Motor neuron (in vitro differentiated cells): ENCODE data around the gene FSTL3. TPM values are rescaled to one million over a fixed set of nuclear protein-coding genes. Genes with fewer than 3 reads are reported as not detected.

Experiments
- ATAC-seq, 8 experiments: fragments of 200-7000 bp; cut with Tn5 transposase; replicated peaks in 6 of 8; 2 replicates each; pipeline ENCODE4 v1.8.0; 2021; ENCODE audit warnings: mild to moderate bottlenecking in 8 of 8, moderate library complexity in 8 of 8
- H3K27ac ChIP-seq, 2 donors: fragments of 250-450 bp; sonication (Bioruptor Pico); 2 replicates each; pipeline ENCODE4 v1.9.0; 2021; ENCODE audit warnings: antibody characterized with exemption in 2 of 2, mild to moderate bottlenecking in 2 of 2, moderate library complexity in 1 of 2
- H3K4me1 ChIP-seq, 2 donors: fragments of 250-450 bp; sonication (Bioruptor Pico); replicated peaks in 1 of 2; 2 replicates each; pipeline ENCODE4 v1.6.1; 2021; ENCODE audit warnings: antibody characterized with exemption in 2 of 2, mild to moderate bottlenecking in 2 of 2, moderate library complexity in 1 of 2
- H3K4me3 ChIP-seq, 5 donors: fragments of 250-450 bp; sonication (Bioruptor Pico); 2 replicates each; pipeline ENCODE4 v1.9.0; 2021; ENCODE audit warnings: antibody characterized with exemption in 5 of 5, mild to moderate bottlenecking in 5 of 5, moderate library complexity in 4 of 5
- WGBS, 10 experiments: fragments of 450-650 bp; shearing (Covaris generic); methylation state at CpG; one replicate each; pipeline ENCODE4 v1.0.0; 2022; 5-methylcytosine and 5-hydroxymethylcytosine counted together
- in situ Hi-C, 9 experiments: fragments of 400-800 bp; cut with MboI; loops; one replicate each; pipeline ENCODE4 v1.15.0; 2021; ENCODE audit warnings: low sequenced_read_pairs in 9 of 9, low pct_unique_long_range_greater_than_20kb in 2 of 9; ENCODE audit not compliant: unreplicated experiment in 9 of 9
- total RNA-seq, 8 experiments: library from RNA; unstranded; fragments of 300-600 nt; gene quantifications; 2 replicates each; pipeline versions ENCODE4 v1.2.3 to v1.2.4, GENCODE V29; 2022

Gene FSTL3
- total RNA-seq, 8 experiments from 2014 or later: 5.6 to 36.8 (median 8.6) TPM

DNA sequence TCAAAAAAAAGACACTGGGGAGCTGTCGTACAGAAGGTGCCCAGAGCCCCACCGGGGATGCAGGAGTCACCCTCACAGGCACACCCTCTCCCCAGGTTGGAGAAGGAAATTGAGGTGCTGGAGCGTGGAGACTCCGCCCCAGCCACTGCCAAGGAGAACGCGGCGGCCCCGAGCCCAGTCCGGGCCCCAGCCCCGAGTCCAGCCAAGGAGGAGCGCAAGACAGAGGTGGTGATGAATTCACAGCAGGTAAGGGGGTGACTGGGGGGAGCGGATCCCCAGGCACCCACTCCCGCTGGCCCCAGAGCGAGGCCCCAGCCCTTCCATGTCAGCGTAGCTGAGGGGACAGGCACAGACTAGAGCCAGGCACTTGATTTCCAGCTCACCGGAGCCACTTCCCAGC lies 54.8 kb downstream of the FSTL3 start:
- whole genome bisulfite sequencing, 10 experiments: 83 to 100% (median 95%) methylated on average over 1 to 2 of the region's 16 CpGs; no CpG with 5 or more reads in 6 of the 10 experiments
- Histone ChIP-seq H3K27ac (no peak overlapping the region), H3K4me3 (no peak overlapping the region), H3K4me1 (no peaks in the 10 kb centered on the region)
- no peak for ATAC-seq
- in situ Hi-C loops: loop anchor here in 5 of 9 experiments (10.0 to 25.0 kb wide), 2 partner anchors 66 to 144 kb away; partner anchors contain the start of genes RNF126 (in 3 of the 5) and HCN2 (in 2 of the 5)

DNA sequence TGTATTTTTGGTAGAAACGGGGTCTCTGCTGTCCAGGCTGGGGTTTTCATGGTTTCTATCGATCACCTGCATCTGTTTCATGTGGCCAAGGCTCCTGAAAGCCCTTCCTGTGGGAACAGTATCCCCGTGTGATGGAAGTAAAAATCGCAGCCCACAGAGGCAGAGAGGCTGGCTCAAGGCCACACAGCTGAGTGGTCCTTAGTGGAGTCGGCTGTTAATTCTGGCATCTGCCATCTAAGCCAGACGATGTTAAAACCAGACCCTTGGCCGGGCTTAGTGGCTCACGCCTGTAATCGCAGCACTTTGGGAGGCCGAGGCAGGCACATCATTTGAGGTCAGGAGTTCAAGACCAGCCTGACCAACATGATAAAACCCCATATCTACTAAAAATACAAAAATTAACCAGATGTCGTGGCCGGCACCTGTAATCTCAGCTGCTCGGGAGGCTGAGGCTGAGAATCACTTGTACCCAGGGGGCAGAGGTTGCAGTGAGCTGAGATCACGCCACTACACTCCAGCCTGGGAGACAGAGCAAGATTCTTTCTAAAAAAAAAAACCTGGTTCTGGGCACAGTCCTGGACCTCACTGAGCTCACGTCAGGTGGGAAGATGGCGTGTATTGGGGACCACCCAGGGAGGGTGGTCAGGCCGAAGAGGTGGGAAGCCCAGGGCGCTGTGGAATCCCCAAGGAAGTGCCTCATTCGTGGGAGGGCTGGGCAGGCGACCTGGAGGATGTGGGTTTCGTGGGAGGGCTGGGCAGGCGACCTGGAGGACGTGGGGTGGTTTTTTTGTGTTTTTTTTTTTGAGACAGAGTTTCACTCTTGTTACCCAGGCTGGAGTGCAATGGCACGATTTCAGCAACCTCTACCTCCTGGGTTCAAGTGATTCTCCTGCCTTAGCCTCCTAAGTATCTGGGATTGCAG lies 56.2 kb downstream of the FSTL3 start:
- H3K27ac ChIP-seq: no peak overlapping the region
- in situ Hi-C loops: loop anchor here in 5 of 9 experiments (10.0 to 25.0 kb wide), 2 partner anchors 68 to 145 kb away; partner anchors contain the start of genes RNF126 (in 3 of the 5) and HCN2 (in 2 of the 5)
- no peaks in the 10 kb centered on the region for H3K4me1 ChIP-seq
- H3K4me3 ChIP-seq: no peak overlapping the region
- 40 to 100% (median 86%) methylated on average over 1 to 10 of the region's 24 CpGs; no CpG with 5 or more reads in 3 of the 10 experiments for WGBS, 10 experiments
- ATAC-seq: no peak

Other genes with a start within 250 kb of the FSTL3 start
- gene SHC2, start 215.4 kb upstream of the FSTL3 start, total RNA-seq: 10 to 100 TPM in 7 of 8 experiments, 1 to 10 TPM in 1; 4.6 to 57.6 (median 33.0) TPM
- 1 to 10 TPM in 1 of 8 experiments, under 1 TPM in 7; 0.27 to 1.3 (median 0.57) TPM for gene MADCAM1, start 179.9 kb upstream of the FSTL3 start, total RNA-seq
- gene TPGS1, start 168.9 kb upstream of the FSTL3 start, total RNA-seq: 10 to 100 TPM in 2 of 8 experiments, 1 to 10 TPM in 6; 5.2 to 15.1 (median 8.2) TPM
- gene CDC34, start 144.6 kb upstream of the FSTL3 start, total RNA-seq: 100 to 1,000 TPM in 1 of 8 experiments, 10 to 100 TPM in 7; 40.0 to 116 (median 71.6) TPM
- gene GZMM, start 132.3 kb upstream of the FSTL3 start, total RNA-seq: under 1 TPM in 5 of 8 experiments, not detected in 3; 0.29 to 0.50 (median 0.33) TPM
- gene BSG, start 103.8 kb upstream of the FSTL3 start, total RNA-seq: 1,000 to 10,000 TPM in 1 of 8 experiments, 100 to 1,000 TPM in 7; 219 to 1,638 (median 407) TPM
- gene HCN2, start 86.5 kb upstream of the FSTL3 start, total RNA-seq: 1 to 10 TPM in 5 of 8 experiments, under 1 TPM in 3; 0.31 to 8.1 (median 1.9) TPM
- gene POLRMT, start 42.9 kb upstream of the FSTL3 start, total RNA-seq: 10 to 100 TPM; 18.3 to 56.9 (median 33.5) TPM
- 1 to 10 TPM in 2 of 8 experiments, under 1 TPM in 6; 0.11 to 2.3 (median 0.51) TPM for gene FGF22, start 36.5 kb upstream of the FSTL3 start, total RNA-seq
- 10 to 100 TPM in 7 of 8 experiments, 1 to 10 TPM in 1; 9.3 to 54.5 (median 22.7) TPM for gene RNF126, start 13.2 kb upstream of the FSTL3 start, total RNA-seq
- under 1 TPM in 4 of 8 experiments, not detected in 4; 0.11 to 0.90 (median 0.47) TPM for gene PRSS57, start 19.1 kb downstream of the FSTL3 start, total RNA-seq
- gene PALM, start 32.5 kb downstream of the FSTL3 start, total RNA-seq: 100 to 1,000 TPM in 2 of 8 experiments, 10 to 100 TPM in 5, 1 to 10 TPM in 1; 6.0 to 116 (median 70.4) TPM
- under 1 TPM; 0.13 to 0.61 (median 0.28) TPM for gene MISP, start 74.7 kb downstream of the FSTL3 start, total RNA-seq
- 100 to 1,000 TPM in 4 of 8 experiments, 10 to 100 TPM in 4; 39.0 to 258 (median 109) TPM for gene PTBP1, start 121.1 kb downstream of the FSTL3 start, total RNA-seq
- 10 to 100 TPM in 5 of 8 experiments, under 1 TPM in 3; 0.22 to 68.1 (median 43.3) TPM for gene PLPPR3, start 145.6 kb downstream of the FSTL3 start, total RNA-seq
- gene AZU1, start 151.4 kb downstream of the FSTL3 start, total RNA-seq: 1 to 10 TPM in 1 of 8 experiments, under 1 TPM in 5, not detected in 2; 0.24 to 1.4 (median 0.71) TPM
- gene PRTN3, start 164.6 kb downstream of the FSTL3 start, total RNA-seq: 1 to 10 TPM in 1 of 8 experiments, under 1 TPM in 2, not detected in 5; 0.37 to 1.2 (median 0.54) TPM
- under 1 TPM in 1 of 8 experiments, not detected in 7; 0.32 TPM for gene ELANE, start 175.9 kb downstream of the FSTL3 start, total RNA-seq
- 10 to 100 TPM in 1 of 8 experiments, 1 to 10 TPM in 4, under 1 TPM in 3; 0.83 to 72.1 (median 1.6) TPM for gene CFD, start 183.3 kb downstream of the FSTL3 start, total RNA-seq
- 10 to 100 TPM; 15.0 to 44.1 (median 26.1) TPM for gene MED16, start 216.8 kb downstream of the FSTL3 start, total RNA-seq
- gene RNU6-9, start 217.1 kb downstream of the FSTL3 start, total RNA-seq: under 1 TPM in 1 of 8 experiments, not detected in 7; under 0.01 TPM
- 10 to 100 TPM; 25.7 to 35.6 (median 30.1) TPM for gene R3HDM4, start 236.8 kb downstream of the FSTL3 start, total RNA-seq
- gene KISS1R, start 240.9 kb downstream of the FSTL3 start, total RNA-seq: 1 to 10 TPM in 2 of 8 experiments, under 1 TPM in 5, not detected in 1; 0.24 to 2.1 (median 0.64) TPM
- 10 to 100 TPM in 4 of 8 experiments, 1 to 10 TPM in 4; 5.8 to 22.6 (median 10.3) TPM for gene ARID3A, start 249.6 kb downstream of the FSTL3 start, total RNA-seq